ENCODE measurements around the gene HCAR1. TPM values are rescaled to one million over a fixed set of nuclear protein-coding genes. Genes with fewer than 3 reads are reported as not detected.
A peak's percentile ranks its signal among the peaks of the same experiment; 100 is the strongest.

The HCAR1 gene
- total RNA-seq, 1 donor from 2014 or later: not detected

- no peak overlapping the region for H3K4me3 Mint-ChIP-seq (ENCODE audit: unreplicated experiment)
- no peak for TF ChIP-seq CTCF (IDR thresholded peaks at IDR 0.05)
- H3K27ac Mint-ChIP-seq (ENCODE audit: unreplicated experiment): no peak overlapping the region
- no peaks in the 10 kb centered on the region for H3K4me1 Mint-ChIP-seq (ENCODE audit: low read depth)
- peaks cover 2% of the 10 kb centered on the region for H3K27me3 Mint-ChIP-seq (ENCODE audit: low read depth)
- no peaks in the 10 kb centered on the region for H3K9me3 Mint-ChIP-seq (ENCODE audit: low read depth)
- DNase-seq (ENCODE audit: low spot score): peak; percentile 7
- H3K36me3 Mint-ChIP-seq (ENCODE audit: low read depth): no peaks in the 10 kb centered on the region
Measured at GRCh38 chr12:122738571-122738970, 7.9 kb upstream of the HCAR1 start.

- H3K4me1 Mint-ChIP-seq (ENCODE audit: low read depth): peaks cover 14% of the 10 kb centered on the region
- H3K9me3 Mint-ChIP-seq (ENCODE audit: low read depth): no peaks in the 10 kb centered on the region
- TF ChIP-seq CTCF (IDR thresholded peaks at IDR 0.05): no peak
- no peak overlapping the region for H3K27ac Mint-ChIP-seq (ENCODE audit: unreplicated experiment)
- peaks cover 2% of the 10 kb centered on the region for H3K27me3 Mint-ChIP-seq (ENCODE audit: low read depth)
- no peaks in the 10 kb centered on the region for H3K36me3 Mint-ChIP-seq (ENCODE audit: low read depth)
- DNase-seq (ENCODE audit: low spot score): no peak
- H3K4me3 Mint-ChIP-seq (ENCODE audit: unreplicated experiment): no peak overlapping the region
Measured at GRCh38 chr12:122732611-122733010, 2.0 kb upstream of the HCAR1 start.

GRCh38 chr12:122732170-122732569 is 1.5 kb upstream of the HCAR1 start:
- Mint-ChIP-seq H3K27ac (ENCODE audit: unreplicated experiment) (no peak overlapping the region), H3K27me3 (ENCODE audit: low read depth) (peaks cover 2% of the 10 kb centered on the region), H3K4me1 (ENCODE audit: low read depth) (peaks cover 14% of the 10 kb centered on the region), H3K9me3 (ENCODE audit: low read depth) (no peaks in the 10 kb centered on the region), H3K4me3 (ENCODE audit: unreplicated experiment) (no peak overlapping the region), H3K36me3 (ENCODE audit: low read depth) (no peaks in the 10 kb centered on the region)
- no peak for TF ChIP-seq CTCF (IDR thresholded peaks at IDR 0.05)
- no peak for DNase-seq (ENCODE audit: low spot score)

- H3K27me3 Mint-ChIP-seq (ENCODE audit: low read depth): peaks cover 2% of the 10 kb centered on the region
- peaks cover 18% of the 10 kb centered on the region for H3K4me1 Mint-ChIP-seq (ENCODE audit: low read depth)
- no peaks in the 10 kb centered on the region for H3K9me3 Mint-ChIP-seq (ENCODE audit: low read depth)
- no peak overlapping the region for H3K4me3 Mint-ChIP-seq (ENCODE audit: unreplicated experiment)
- H3K27ac Mint-ChIP-seq (ENCODE audit: unreplicated experiment): no peak overlapping the region
- no peak for DNase-seq (ENCODE audit: low spot score)
- no peaks in the 10 kb centered on the region for H3K36me3 Mint-ChIP-seq (ENCODE audit: low read depth)
- no peak for TF ChIP-seq CTCF (IDR thresholded peaks at IDR 0.05)
Measured at GRCh38 chr12:122729583-122730214, 945 bp downstream of the HCAR1 start.

- no peak for DNase-seq (ENCODE audit: low spot score)
- Mint-ChIP-seq H3K4me1 (ENCODE audit: low read depth) (peaks cover 21% of the 10 kb centered on the region), H3K36me3 (ENCODE audit: low read depth) (no peaks in the 10 kb centered on the region), H3K9me3 (ENCODE audit: low read depth) (no peaks in the 10 kb centered on the region), H3K27ac (ENCODE audit: unreplicated experiment) (no peak overlapping the region), H3K4me3 (ENCODE audit: unreplicated experiment) (no peak overlapping the region), H3K27me3 (ENCODE audit: low read depth) (no peaks in the 10 kb centered on the region)
- no peak for TF ChIP-seq CTCF (IDR thresholded peaks at IDR 0.05)
Measured at GRCh38 chr12:122726080-122726558, 4.5 kb downstream of the HCAR1 start.

Data from chondrocyte (in vitro differentiated cells).